NCI-H524 (cell line): Measurements from ENCODE around the gene SPSB4.
"Not testable (repeated sequence)": the region's sequence is repeated elsewhere in the genome, so short reads cannot be mapped to it uniquely, and the experiment has no call there.

Source experiments
- DNase-seq, 2 experiments: peaks; one replicate each; lab custom pipeline; 2025; lab: John Stamatoyannopoulos, UW

The SPSB4 gene

DNA sequence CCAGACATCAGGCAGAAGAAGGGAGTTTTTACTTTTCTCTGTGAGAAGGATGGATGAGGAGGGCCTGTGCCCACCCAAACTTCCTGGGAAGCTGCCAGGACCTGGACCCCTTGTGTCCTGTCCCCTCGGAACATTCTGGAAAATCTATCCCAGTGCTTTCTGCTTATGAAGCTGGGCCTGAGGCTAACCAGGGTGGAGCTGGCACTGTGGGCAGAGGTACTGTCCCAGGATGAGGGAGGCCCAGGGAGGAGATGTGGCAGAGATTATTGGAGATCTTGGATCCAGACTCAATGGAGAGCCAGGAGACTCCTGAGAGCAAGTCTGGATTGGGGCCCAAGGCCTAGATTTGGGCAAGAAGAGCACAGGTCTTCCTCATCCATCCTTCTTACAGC is 44.4 kb downstream of the SPSB4 start:
- DNase-seq, result no peak

DNA sequence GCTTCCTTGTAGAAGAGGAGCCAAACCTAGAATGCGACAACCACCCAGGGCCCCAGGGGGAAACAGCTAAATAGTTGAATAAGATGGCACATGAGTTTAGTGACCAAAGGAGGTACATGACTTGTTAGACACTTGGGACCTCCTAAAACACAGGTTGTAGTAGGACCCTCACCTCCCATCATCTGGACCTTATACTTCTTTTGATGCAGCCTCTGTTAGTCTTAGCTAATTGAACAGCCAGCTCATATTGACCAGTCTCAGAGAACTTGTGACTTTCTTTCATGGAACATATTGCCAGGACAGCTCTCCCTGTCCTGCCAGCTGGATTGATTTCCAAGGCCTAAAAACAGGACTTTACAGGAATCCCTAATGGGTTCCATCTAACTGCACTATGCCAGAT is 45.0 kb downstream of the SPSB4 start:
- no peak for DNase-seq

DNA sequence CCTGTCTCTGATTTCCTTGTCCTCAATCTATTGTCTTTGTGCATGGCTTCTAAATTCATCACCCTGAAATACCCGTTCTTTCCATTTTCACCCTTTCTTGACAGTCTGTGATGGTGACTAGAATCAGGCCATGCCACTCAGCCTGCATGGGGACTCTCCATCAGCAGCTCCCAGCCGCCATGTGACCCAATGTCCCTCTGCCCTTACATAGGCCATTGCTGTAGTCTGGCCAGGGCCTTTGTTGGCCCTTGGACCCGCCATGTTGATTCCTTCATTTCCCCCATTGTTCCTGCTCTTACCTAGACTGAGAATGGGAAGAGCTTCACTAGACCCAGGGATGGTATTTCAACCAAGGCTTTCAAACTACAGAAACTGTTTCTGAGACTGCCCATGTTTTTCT is 45.8 kb downstream of the SPSB4 start:
- no peak for DNase-seq

DNA sequence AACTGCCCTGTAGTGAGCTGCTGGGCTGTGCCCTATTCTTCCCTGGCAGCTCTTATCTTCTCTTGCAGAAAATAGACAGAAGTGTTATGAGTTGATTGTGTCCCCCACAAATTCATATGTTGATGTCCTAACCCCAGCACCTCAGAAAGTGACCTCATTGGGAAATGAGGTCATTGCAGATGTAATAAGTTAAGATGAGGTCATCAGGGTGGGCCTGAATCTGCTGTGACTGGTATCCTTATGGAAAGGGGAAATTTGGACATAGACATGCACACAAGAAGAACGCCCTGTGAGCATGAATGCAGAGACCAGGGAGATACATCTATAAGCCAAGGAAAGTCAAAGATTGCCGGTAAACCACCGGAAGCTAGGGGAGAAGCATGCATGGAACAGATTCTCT is 49.0 kb downstream of the SPSB4 start:
- no peak for DNase-seq

DNA sequence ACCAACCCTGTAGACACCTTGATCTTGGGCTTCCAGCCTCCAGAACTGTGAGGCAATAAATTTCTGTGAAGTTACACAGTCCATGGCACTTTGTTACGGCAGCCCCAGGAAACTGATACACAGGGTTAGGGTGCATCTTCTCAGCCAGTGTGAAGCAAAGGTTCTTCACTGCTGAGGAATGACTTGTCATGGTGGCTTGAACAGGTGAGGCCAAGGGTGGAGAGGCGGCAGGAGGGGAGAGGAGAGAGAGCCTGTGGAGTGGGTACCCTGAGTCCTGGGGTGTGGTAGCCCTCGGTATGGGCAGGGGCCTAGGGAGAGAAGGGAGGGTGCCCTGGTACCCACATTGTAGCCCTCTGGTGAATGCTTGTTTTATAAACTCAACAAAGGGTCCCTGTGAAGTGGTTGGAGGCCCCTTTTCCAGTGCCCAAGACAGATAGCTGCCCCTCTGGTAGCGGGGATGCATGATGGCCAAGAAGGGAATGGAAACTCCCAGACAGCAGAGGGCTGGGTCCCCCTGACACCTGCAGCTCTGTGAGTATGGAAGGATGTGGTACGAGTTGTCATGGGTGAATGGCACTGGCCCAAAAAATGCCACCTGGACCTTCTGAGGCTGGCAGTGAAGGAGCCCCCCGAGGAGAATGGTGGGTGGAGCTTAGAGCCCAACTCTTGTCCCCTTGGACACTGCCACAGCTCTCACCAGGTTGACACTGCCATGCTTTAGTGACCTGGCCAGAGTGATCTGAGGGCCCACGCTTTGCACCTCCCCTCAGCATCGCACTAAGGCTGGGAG is 49.6 kb downstream of the SPSB4 start:
- no peak for DNase-seq

DNA sequence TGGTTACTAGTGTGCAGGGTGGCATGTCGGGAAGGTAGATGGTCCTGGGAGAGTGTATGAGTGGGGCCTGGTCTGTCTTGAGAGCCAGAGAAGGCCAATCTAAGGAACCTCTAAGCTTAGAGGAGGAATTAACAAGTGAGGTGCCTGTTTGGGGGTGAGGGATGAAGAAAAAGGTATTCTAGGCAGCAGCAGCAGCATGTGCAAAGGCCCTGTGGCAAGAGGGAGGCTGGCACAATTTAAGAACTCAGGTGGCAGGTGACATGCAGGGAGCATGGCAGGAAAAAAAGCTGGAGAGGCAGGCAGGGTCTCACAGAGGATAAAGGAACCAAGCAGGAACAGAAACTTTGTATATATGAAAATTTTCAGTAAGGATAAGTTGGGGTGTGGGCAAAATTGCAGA is 51.2 kb downstream of the SPSB4 start:
- no peak for DNase-seq

DNA sequence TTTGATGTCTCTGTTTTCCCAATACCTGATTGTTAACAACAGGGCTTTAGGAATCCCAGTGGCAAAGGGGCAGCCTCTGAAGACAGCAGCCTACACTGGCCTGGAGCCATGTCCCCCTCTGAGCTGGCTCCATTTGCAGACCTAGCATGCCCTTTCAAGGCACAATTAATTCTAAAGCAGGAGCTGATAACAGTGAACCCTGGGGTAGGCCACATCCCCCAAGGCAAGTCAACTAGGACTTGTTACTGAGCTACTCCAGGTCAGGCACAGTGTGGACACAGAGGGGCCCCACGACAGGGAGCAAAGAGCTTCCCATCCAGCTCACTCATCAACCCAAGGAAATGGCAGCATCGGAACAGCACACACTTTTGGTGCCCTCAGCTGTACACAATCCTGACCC is 51.9 kb downstream of the SPSB4 start:
- no peak for DNase-seq

DNA sequence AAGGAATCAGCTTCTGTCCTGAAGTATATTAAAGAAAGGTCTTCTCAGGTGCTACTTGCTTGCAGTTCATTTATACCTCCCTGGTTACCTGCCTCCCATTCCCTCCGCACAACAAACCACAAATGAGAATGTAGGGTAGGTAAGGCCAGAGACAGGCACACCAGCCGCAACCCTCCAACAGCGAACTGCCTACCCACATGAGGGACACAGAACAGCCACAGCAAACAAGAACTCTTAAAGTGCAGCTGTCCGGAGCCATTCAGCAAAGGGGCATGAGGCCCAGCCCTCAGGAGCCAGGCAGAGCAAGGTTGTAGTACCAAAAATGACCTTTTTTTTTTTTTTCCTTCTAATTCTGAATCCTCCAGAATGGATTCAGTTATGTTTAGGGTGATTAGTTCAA is 52.4 kb downstream of the SPSB4 start:
- DNase-seq, result no peak

DNA sequence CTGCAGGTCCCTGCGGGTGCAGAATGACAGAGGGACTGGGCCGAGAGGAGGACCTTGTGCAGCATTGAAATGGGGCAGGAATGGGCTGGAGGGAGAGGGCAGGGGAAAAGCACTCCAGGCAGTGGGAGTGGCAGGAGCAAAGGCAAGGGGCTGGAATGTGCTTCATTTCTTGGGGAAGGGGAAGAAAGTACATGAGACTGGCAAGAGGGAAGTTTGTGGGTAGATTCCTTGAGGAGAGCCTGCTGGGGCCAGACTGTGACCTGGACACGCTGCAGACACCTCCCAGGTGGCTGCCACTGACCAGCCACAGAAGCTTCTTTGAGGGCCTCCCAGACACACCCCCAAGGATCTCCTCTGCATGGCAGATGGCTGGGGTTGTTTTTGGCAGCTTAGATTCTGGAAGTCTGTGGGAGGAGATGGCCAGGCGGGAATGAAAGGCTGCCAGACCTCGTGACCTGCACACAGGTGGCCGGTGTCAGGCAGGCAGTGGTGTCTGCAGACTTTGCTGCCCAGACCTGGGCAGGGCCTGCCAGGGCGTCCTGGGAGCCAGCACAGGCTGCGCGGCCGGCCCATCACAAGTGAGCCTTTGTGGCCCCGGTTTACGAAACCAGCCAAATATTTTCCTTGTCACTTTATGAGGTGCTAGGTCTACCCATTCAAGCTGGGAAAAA is 53.1 kb downstream of the SPSB4 start:
- DNase-seq, result peak; percentile 82 to 90

DNA sequence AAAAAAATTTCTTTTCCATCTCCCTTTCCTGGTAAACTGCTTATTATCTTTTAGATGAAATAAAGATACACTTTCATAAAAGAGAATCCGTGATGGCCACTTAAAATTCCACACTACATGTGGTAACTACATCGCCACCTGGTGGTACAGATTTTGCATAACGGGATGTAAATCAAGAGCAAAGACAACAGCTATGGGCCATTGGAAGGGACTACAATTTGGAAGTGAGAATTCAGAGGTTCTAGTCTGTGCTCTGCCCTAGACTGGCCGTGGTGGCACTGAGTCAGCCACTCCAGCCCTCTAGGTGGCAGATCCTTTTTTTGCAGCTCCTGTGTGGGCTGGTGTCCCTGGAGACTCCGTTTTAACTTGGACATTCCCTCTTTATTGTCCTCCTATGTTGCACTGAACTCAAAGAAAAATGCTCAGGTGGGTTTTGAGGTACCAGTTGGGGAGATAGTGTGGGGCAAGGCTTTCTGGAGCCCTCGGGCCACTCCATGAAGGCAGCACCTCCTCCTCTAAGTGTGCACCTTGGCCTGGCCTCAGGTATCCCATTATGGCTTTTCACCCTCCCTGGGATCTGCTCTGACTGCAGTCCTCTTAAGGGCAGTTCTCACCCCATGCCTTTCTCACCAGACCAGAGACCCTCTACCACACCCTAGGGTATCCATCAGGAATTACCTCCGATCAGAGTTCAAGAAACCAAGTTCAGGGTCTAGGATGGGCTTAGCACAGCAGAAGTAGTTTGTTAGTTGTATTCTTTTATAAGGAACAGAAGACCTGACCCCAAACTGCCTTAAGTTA is 54.9 kb downstream of the SPSB4 start:
- peak; percentile 70 to 92 for DNase-seq

DNA sequence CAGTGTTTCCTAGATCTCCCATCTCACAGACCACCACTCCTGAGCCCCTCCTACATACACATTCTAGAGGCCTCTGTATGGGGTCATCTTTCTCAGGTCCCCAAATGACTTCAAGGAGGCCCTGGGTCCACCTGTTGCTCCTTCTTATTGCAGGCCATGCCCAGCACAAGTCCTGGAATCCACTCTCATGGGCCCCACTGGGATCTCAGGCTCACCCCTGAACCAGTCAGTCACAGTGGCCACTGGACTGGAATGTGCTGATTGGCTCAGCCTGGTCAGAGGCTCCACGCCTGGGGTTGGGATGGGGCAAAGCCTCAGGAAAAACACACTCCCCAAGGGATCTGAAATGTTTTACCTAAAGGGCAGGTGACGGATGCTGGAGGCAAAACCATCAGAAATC is 55.7 kb downstream of the SPSB4 start:
- DNase-seq, result no peak

DNA sequence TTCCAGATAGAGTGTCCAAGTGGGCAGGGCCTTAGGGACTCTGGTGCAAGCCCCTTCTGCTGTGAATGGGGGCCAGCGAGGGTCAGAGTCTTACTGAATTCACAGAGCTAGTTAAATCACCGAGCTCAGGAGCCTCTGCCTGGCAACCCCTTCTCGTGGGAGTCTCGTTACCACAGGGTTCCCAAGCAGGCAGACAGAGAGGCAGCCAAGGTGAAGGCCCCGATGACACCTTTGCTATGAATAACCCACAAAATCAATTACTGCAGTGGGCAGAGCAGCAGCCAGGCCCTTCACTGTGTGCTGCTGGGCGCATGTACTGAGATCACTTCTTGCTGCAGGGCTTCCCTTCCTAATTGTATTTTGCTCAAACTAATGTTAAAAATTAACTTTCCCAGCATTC is 56.9 kb downstream of the SPSB4 start:
- DNase-seq, result no peak

DNA sequence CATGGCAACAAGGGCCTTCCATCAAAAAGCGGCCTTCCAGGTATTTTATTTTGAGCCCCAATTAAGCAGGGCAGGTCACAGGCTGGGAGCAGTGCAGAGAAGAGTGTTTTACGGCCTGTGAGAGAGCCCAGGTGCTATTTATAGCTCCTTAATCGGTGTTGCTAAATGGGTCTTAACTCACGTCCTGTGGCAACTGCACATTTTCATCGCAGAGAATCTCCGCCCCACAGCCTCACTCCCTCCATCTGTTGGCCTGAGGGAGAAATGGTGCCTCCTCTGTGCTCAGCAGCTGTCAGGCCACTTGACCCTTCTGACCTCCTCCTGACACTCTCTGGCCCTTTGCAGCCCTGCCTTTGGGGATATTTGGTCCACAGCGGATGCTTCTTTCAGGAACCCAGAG is 58.6 kb downstream of the SPSB4 start:
- DNase-seq, result peak; percentile 92 to 93

DNA sequence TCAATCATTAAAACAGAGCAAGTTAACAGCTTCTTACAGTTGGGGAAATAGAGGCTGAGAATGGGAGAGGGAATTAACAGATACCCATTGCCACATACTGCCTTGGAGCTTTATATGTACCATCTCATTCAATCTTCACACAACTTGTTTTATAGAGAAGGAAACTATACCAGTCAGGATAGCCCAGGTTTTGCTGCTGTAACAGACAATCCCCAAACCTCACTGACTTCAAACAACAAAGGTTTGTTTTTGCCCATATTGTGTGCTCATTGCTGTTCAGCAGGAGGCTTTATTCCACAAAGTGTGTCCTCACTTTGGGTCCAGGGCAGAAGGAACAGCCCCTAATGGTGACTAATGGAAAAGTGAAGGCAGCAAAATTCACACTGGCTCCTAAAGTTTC is 59.2 kb downstream of the SPSB4 start:
- no peak for DNase-seq

DNA sequence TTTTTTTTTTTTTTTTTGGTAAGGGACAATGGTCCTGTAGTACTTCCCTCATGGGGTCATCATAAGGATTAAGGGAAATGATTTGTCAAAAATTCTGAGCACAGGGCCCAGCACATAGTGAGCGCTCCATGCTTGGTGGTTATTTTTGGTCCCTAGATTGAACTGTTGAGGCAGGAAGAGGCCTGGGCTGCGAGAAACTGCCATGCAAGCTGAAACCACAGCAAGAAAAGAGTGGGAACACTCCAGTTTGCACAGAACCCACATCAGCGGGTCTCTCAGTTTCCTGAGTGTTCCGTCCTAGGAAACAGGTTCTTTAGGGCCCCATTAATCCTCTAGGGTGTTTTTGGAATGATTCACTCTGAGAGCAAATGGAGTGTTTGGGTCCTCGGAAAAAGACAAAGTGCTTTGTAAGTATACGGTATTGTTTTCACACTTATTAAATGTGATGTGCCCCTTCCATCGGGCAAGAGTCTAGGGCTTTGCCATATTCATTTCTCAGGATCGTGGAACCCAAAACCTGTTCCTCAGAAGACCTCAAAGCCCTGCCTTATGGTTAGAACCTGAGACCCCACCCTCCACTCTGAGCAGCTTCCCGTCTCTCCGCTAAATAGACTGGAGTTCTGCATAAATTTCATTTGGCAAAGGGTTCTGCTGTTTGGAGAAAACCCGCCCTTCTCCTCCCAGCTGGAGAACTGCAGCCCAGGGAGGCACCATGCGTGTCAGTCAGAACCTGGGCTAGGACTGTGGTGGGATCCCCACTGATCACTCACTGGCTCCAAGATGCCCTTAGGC is 60.4 kb downstream of the SPSB4 start:
- DNase-seq, result no peak

DNA sequence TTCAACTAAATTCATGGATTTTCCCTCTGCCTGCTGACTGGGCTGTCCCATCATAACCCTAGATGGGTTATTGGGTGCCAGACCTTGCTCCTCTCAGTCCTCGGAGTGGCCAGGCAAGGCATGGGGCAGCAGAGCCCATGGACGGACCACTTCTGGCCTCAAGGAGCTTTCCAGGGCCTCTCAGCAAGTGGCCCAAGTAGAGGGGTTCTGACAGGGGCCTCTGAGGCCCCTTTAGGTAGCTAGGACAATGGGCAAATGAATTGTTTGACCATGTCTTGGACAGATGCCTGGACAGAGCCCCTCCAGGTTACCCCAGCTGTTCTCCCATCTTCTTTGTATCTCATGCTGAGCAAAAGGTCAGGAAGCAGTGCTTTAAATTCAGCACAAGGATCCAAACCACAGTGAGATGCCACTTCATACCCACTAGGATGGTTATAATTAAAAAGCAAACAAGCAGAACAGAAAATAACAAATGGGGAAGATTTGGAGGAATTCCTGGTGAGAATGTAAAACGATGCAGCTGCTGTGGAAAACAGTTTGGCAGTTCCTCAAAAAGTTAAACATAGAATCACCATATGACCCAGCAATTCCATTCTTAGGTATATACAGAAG is 61.6 kb downstream of the SPSB4 start:
- no peak for DNase-seq

DNA sequence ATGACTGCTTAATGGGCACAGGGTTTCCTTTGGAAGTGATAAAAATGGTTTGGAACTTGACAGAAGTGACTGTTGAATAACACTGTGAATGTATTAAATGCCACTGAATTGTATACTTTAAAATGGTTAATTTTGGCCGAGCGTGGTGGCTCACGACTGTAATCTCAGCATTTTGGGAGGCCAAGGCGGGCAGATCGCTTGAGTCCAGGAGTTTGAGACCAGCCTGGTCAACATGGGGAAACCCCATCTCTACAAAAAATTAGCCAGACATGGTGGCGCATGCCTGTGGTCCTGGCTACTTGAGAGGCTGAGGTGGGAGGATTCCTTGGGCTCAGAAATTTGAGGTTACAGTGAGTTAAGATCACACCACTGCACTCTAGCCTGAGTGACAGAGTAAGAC is 62.5 kb downstream of the SPSB4 start:
- not testable (repeated sequence) for DNase-seq

DNA sequence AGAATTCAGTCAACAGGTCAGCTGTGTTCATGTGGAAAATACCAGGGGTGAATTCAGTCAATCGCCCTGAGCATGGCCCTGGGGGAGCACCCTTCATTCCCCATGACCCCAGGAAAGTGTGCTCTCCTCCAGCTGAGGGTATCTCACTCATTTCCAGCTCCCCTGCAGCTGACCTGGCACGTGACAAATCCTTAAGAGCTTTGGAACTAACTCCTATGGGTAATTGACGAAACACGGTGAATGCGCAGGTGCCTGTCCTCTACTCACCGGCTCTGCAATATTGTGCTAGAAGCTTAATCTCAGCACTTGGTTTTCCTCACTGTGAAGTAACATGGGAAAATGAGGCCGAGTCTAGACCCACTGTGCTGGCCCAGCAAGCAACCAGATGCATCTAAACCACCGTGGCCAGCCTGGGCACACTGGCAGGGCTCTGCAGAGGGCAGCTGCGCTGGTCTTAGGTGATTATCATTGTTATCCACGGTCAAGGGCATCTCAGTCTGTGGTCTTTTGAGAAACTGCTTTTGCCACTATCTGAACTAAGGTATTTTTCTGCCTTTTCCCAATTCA is 63.1 kb downstream of the SPSB4 start:
- no peak for DNase-seq

DNA sequence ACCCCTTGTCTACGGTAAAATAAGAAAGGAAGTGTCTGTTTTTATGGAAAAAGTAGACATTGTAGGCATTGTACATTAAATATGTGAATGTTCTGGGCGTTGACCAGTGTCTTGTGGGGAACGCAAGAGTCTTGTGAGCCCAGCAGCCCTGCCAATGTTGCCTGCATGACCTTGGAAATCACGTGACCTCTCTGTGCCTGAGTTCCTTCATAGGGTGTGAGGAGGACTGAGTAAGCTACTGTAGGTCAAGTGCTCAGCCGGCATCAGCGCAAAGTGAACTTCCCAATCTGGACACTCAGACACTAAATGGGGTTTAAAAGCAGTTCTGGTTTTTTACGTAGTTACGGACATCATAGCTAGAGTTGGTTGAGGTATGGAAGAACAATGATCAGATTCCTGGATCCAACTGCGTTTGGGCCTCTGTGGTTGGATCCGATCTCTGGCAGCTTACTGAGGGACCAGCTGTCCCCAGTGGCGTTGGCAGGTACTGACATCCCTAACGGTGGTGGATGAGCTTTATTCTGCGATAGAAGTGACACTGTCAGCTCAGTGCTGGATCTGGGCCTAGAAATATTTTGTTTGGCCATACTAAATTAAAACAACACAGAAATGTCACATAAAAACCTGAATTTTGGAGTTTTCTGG is 63.8 kb downstream of the SPSB4 start:
- DNase-seq, result peak in 1 of 2 experiments; percentile 31

DNA sequence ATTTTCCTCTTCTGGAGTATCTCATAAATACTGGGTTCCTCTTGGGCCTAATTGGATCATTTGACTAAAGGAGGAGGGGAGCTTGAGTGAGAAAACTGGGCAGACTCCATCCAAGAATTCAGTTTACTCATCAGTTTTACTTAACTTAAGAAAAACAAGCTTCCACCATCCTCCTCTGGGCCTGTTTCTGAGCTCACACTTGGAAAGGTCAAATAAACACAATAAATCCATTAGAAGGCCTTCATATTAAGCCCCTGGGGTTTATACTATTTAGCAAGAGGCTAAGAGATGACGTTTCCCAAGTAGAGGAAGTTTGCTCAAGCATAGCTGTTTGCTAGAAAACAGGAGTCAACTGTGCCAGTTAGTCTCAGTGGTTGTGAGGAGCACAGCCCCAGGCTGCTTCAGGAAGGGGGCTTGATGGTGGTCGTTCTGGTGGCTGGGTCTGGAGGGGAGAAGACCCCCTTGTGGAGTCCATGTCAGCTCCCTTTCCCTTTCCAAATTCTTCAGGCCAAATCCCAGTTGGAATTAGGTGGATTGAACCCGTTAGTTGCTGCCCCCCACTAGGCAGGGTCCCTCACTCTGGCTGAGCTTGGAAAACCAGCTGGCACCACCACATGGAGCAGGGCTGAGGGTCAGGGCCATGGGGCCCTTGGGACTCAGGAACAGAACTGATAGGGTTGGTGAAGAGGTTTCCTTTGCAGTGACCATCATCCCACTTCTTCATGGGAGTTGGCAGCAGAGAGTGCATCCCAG is 64.8 kb downstream of the SPSB4 start:
- DNase-seq, result no peak
